ENCODE data around the gene SOX9. TPM values are rescaled to one million over a fixed set of nuclear protein-coding genes. Genes with fewer than 3 reads are reported as not detected.
A peak's percentile ranks its signal among the peaks of the same experiment; 100 is the strongest.

SOX9 gene
- total RNA-seq, 2 donors from 2014 or later = 52.3 to 74.2 TPM

- H3K4me1 ChIP-seq = no peaks in the 10 kb centered on the region
- H3K27me3 ChIP-seq = no peaks in the 10 kb centered on the region
- no peaks in the 10 kb centered on the region for H3K9me3 ChIP-seq
- H3K27ac ChIP-seq = no peak overlapping the region
- intact Hi-C loops (cut with DNase I) = no loop called here
- no peaks in the 10 kb centered on the region for H3K36me3 ChIP-seq
- TF ChIP-seq CTCF (IDR thresholded peaks at IDR 0.05) = no peak
- no peak overlapping the region for H3K9ac ChIP-seq (ENCODE audit: low read depth in 2 of 2, low read length in 2 of 2)
- no peak overlapping the region for H3K4me3 ChIP-seq
- no peak for DNase-seq
Measured at GRCh38 chr17:72171703-72172667, 51.2 kb downstream of the SOX9 start.

GRCh38 chr17:72173499-72174116 is 52.8 kb downstream of the SOX9 start:
- Histone ChIP-seq H3K4me3 (no peak overlapping the region), H3K27me3 (no peaks in the 10 kb centered on the region), H3K9me3 (no peaks in the 10 kb centered on the region), H3K9ac (ENCODE audit: low read depth in 2 of 2, low read length in 2 of 2) (no peak overlapping the region), H3K27ac (no peak overlapping the region), H3K4me1 (no peaks in the 10 kb centered on the region), H3K36me3 (no peaks in the 10 kb centered on the region)
- no peak for DNase-seq
- TF ChIP-seq CTCF (IDR thresholded peaks at IDR 0.05) = no peak
- intact Hi-C loops (cut with DNase I) = no loop called here

GRCh38 chr17:72175263-72175662 is 54.4 kb downstream of the SOX9 start:
- H3K9me3 ChIP-seq = no peaks in the 10 kb centered on the region
- no peaks in the 10 kb centered on the region for H3K4me1 ChIP-seq
- DNase-seq = peak; percentile 40
- no peak overlapping the region for H3K4me3 ChIP-seq
- TF ChIP-seq CTCF (IDR thresholded peaks at IDR 0.05) = no peak
- intact Hi-C loops (cut with DNase I) = no loop called here
- H3K27me3 ChIP-seq = no peaks in the 10 kb centered on the region
- no peak overlapping the region for H3K9ac ChIP-seq (ENCODE audit: low read depth in 2 of 2, low read length in 2 of 2)
- no peaks in the 10 kb centered on the region for H3K36me3 ChIP-seq
- H3K27ac ChIP-seq = no peak overlapping the region

Measured in colonic mucosa (tissue), 4 donors.